ENCODE results near the gene KRIT1.
A peak's percentile ranks its signal among the peaks of the same experiment; 100 is the strongest.
"Not testable (repeated sequence)": the region's sequence is repeated elsewhere in the genome, so short reads cannot be mapped to it uniquely, and the experiment has no call there.

KRIT1 gene

GRCh38 chr7:92246360-92247101 lies 817 bp upstream of the KRIT1 start:
- no peak for DNase-seq

- DNase-seq, result peak; percentile 40
Observed at GRCh38 chr7:92244808-92245486, 767 bp downstream of the KRIT1 start.

- no peak for DNase-seq
Observed at GRCh38 chr7:92242972-92243371, 2.7 kb downstream of the KRIT1 start.

- no peak for DNase-seq
Observed at GRCh38 chr7:92230547-92230946, 15.2 kb downstream of the KRIT1 start.

- no peak for DNase-seq
Observed at GRCh38 chr7:92228742-92229141, 17.0 kb downstream of the KRIT1 start.

GRCh38 chr7:92228100-92228499 lies 17.6 kb downstream of the KRIT1 start:
- no peak for DNase-seq

- no peak for DNase-seq
Observed at GRCh38 chr7:92226981-92227380, 18.7 kb downstream of the KRIT1 start.

- no peak for DNase-seq
Observed at GRCh38 chr7:92221766-92222165, 23.9 kb downstream of the KRIT1 start.

- no peak for DNase-seq
Observed at GRCh38 chr7:92206672-92207071, 39.0 kb downstream of the KRIT1 start.

GRCh38 chr7:92205987-92206386 lies 39.7 kb downstream of the KRIT1 start:
- no peak for DNase-seq

- no peak for DNase-seq
Observed at GRCh38 chr7:92200791-92201190, 44.9 kb downstream of the KRIT1 start.

GRCh38 chr7:92192326-92192725 lies 53.4 kb downstream of the KRIT1 start:
- DNase-seq, result no peak

GRCh38 chr7:92189246-92189645 lies 56.5 kb downstream of the KRIT1 start:
- not testable (repeated sequence) for DNase-seq

GRCh38 chr7:92184294-92184693 lies 61.4 kb downstream of the KRIT1 start:
- DNase-seq, result not testable (repeated sequence)

GRCh38 chr7:92178928-92179924 lies 66.5 kb downstream of the KRIT1 start, which contains the start of gene LRRD1:
Gene LRRD1, minus strand, starts transcription at chr7:92179142. Its CDS starts 13,940 bp downstream, at chr7:92165202.
- DNase-seq, result peak; percentile 69

GRCh38 chr7:92177362-92177761 lies 68.4 kb downstream of the KRIT1 start:
- DNase-seq, result no peak

GRCh38 chr7:92169529-92169928 lies 76.2 kb downstream of the KRIT1 start:
- not testable (repeated sequence) for DNase-seq

GRCh38 chr7:92161271-92161670 lies 84.4 kb downstream of the KRIT1 start:
- no peak for DNase-seq

- no peak for DNase-seq
Observed at GRCh38 chr7:92158660-92159575, 86.8 kb downstream of the KRIT1 start.

GRCh38 chr7:92156990-92157389 lies 88.7 kb downstream of the KRIT1 start:
- no peak for DNase-seq

- DNase-seq, result no peak
Observed at GRCh38 chr7:92155108-92155739, 90.5 kb downstream of the KRIT1 start.

Measured in GF-D8 (cell line).